ENCODE results near the gene KIF1B. TPM values are rescaled to one million over a fixed set of nuclear protein-coding genes. Genes with fewer than 3 reads are reported as not detected.

KIF1B gene
- total and polyA plus RNA-seq, 2 experiments from 2014 or later = 21.5 to 68.4 TPM

GRCh38 chr1:10185759-10186158 is 24.6 kb upstream of the KIF1B start:
- DNase-seq (ENCODE audit: low spot score) (no peak), ATAC-seq (no peak)
- H3K27me3 Mint-ChIP-seq (ENCODE audit: insufficient read depth, low read depth, poor library complexity) = peaks cover 4% of the 10 kb centered on the region
- H3K4me1 Mint-ChIP-seq = no peaks in the 10 kb centered on the region
- H3K36me3 Mint-ChIP-seq (ENCODE audit: low read depth) = peaks cover 6% of the 10 kb centered on the region; the same call in 2 of the 3 replicates
- TF ChIP-seq EZH2 (IDR thresholded peaks at IDR 0.05; ENCODE audit: low read depth, unreplicated experiment) = no peak
- no peak for TF ChIP-seq REST (IDR thresholded peaks at IDR 0.05; ENCODE audit: unreplicated experiment)
- no peak for TF ChIP-seq CTCF (conservative IDR thresholded peaks at IDR 0.05; ENCODE audit: low read depth in 2 of 2)
- no peak for TF ChIP-seq ETS1 (IDR thresholded peaks at IDR 0.05)
- no peak for TF ChIP-seq JUNB (IDR thresholded peaks at IDR 0.05; ENCODE audit: unreplicated experiment)
- no peak for TF ChIP-seq EZH2phosphoT487 (IDR thresholded peaks at IDR 0.05; ENCODE audit: unreplicated experiment)
- TF ChIP-seq ZNF114 (CRISPR knock-in tag; IDR thresholded peaks at IDR 0.05) = no peak
- TF ChIP-seq ZNF462 (CRISPR knock-in tag; IDR thresholded peaks at IDR 0.05) = no peak
- no peak overlapping the region for H3K4me3 Mint-ChIP-seq
- Histone ChIP-seq H3K79me2 (replicated peaks; ENCODE audit: insufficient read depth) (no peaks in the 10 kb centered on the region), H3K4me3 (no peak overlapping the region), H3K4me2 (no peak overlapping the region), H3K27me3 (ENCODE audit: insufficient read depth) (no peaks in the 10 kb centered on the region), H2AFZ (no peak overlapping the region), H3K27ac (ENCODE audit: low read depth) (no peak overlapping the region), H4K20me1 (replicated peaks; ENCODE audit: insufficient read depth) (no peaks in the 10 kb centered on the region), H3K4me1 (ENCODE audit: insufficient read depth) (no peaks in the 10 kb centered on the region), H3F3A (replicated peaks; ENCODE audit: low read depth) (no peaks in the 10 kb centered on the region), H3K36me3 (ENCODE audit: insufficient read depth) (0 out of 2 replicates have a peak, but pooled peaks cover 2% of the 10 kb centered on the region), H3K9me2 (ENCODE audit: insufficient read depth) (no peaks in the 10 kb centered on the region)
- peaks cover 9% of the 10 kb centered on the region; the same call in 2 of the 3 replicates for H3K9me3 Mint-ChIP-seq
- H3K27ac Mint-ChIP-seq = no peak overlapping the region
